Measurements from ENCODE around the gene OTUB1. TPM values are rescaled to one million over a fixed set of nuclear protein-coding genes. Genes with fewer than 3 reads are reported as not detected.
A peak's percentile ranks its signal among the peaks of the same experiment; 100 is the strongest.

OTUB1 gene
- total and polyA plus RNA-seq, 9 of the 15 experiments (the other 6 are each of a cell fraction or from before 2014, with no cell fraction given), result 29.5 to 134 (median 66.1) TPM

GRCh38 chr11:64019106-64020037 lies 33.1 kb downstream of the OTUB1 start:
- 38% methylated on average over 20 of the region's 27 CpGs for WGBS (ENCODE audit: insufficient coverage, low coverage, missing lambda C conversion rate)
- peaks cover 59% of the 10 kb centered on the region for H4K20me1 ChIP-seq (replicated peaks; ENCODE audit: control insufficient read depth, insufficient read depth, low read length)
- no peak for FAIRE-seq
- no peaks in the 10 kb centered on the region for H3K9me3 ChIP-seq (replicated peaks; ENCODE audit: control insufficient read depth, insufficient read depth, low read depth, low read length)
- H3K9ac ChIP-seq (ENCODE audit: insufficient read depth in 1 of 2, low read depth in 2 of 2, low read length in 2 of 2), result peak overlapping the region in 1 of 2 experiments; percentile 14; a peak in 1 of 4 replicates
- no peak overlapping the region for H3K4me2 ChIP-seq (ENCODE audit: insufficient read depth, low read length)
- H2AFZ ChIP-seq (ENCODE audit: low read depth, low read length), result no peak overlapping the region
- peaks cover 0 to 49% of the 10 kb centered on the region in 2 experiments; a peak in 2 of 5 replicates for H3K4me1 ChIP-seq (replicated peaks in 1 of 2; ENCODE audit: control insufficient read depth in 2 of 2, insufficient read depth in 2 of 2, low read length in 2 of 2)
- no peaks in the 10 kb centered on the region for H3K9me1 ChIP-seq (ENCODE audit: control insufficient read depth, insufficient read depth, low read length)
- H3K36me3 ChIP-seq (ENCODE audit: control insufficient read depth, insufficient read depth, low read length), result no peaks in the 10 kb centered on the region
- no peaks in the 10 kb centered on the region for H3K79me2 ChIP-seq (ENCODE audit: control insufficient read depth, insufficient read depth, low read length)
- POLR2A ChIA-PET, result interaction anchor here (0.7 to 1.0 kb wide), 4 partner anchors 12 to 79 kb away, joined by 3 read pairs; no protein-coding TSS in a partner anchor
- no peak overlapping the region for H3K27ac ChIP-seq (ENCODE audit: extremely low read depth, low read depth, low read length)
- TF ChIP-seq ZFP36 (IDR thresholded peaks at IDR 0.05; ENCODE audit: low read depth, low read length, partially characterized antibody), result peak; percentile 91
- no peak for TF ChIP-seq CXXC5 (CRISPR knock-in tag; IDR thresholded peaks at IDR 0.05)
- H3K4me3 ChIP-seq, result no peak overlapping the region
- intact Hi-C loops (cut with micrococcal nuclease), result no loop called here
- 0 out of 3 replicates have a peak, but pooled peaks have one; percentile 24 for ATAC-seq
- no peak for DNase-seq (ENCODE audit: extremely low read depth in 1 of 4, low spot score in 3 of 4)
- CTCF ChIA-PET (ENCODE audit: low intra/inter-chr PET ratio), result no interaction called here
- no TSS peak for BruUV-seq (replicated peaks)
- in situ Hi-C loops (cut with MboI), result no loop called here
- peaks cover 0 to 4% of the 10 kb centered on the region in 2 experiments; a peak in 1 of 5 replicates for H3K27me3 ChIP-seq (ENCODE audit: control insufficient read depth in 2 of 2, insufficient read depth in 2 of 2, low read length in 2 of 2)

Measured in K562 (cell line).